A172 (cell line): ENCODE measurements around the gene GSE1. TPM values are rescaled to one million over a fixed set of nuclear protein-coding genes. Genes with fewer than 3 reads are reported as not detected.

Experiments used
- DNase-seq: peaks from one replicate; pipeline ENCODE4 v3.0.0-alpha.2; 2015; ENCODE audit warnings: low spot score
- total RNA-seq: library from RNA; depleted of rRNA; stranded (reverse); fragments of >200 nt; shearing (Covaris generic); gene quantifications from 2 replicates; pipeline ENCODE4 v1.2.3, GENCODE V29; 2014

GSE1 gene
- total RNA-seq, 1 experiment from 2014 or later, result 13.4 TPM

GRCh38 chr16:85616607-85617321 lies 3.6 kb downstream of the GSE1 start:
- no peak for DNase-seq

- no peak for DNase-seq
Observed at GRCh38 chr16:85617948-85618347, 4.8 kb downstream of the GSE1 start.

GRCh38 chr16:85618521-85618920 lies 5.4 kb downstream of the GSE1 start:
- DNase-seq, result no peak

GRCh38 chr16:85619101-85619891 lies 6.2 kb downstream of the GSE1 start:
- DNase-seq, result no peak

- DNase-seq, result no peak
Observed at GRCh38 chr16:85620374-85620773, 7.3 kb downstream of the GSE1 start.

GRCh38 chr16:85621698-85622428 lies 8.7 kb downstream of the GSE1 start:
- no peak for DNase-seq

- DNase-seq, result no peak
Observed at GRCh38 chr16:85622683-85623082, 9.6 kb downstream of the GSE1 start.

- no peak for DNase-seq
Observed at GRCh38 chr16:85623250-85623649, 10.1 kb downstream of the GSE1 start.

GRCh38 chr16:85623997-85624601 lies 11.0 kb downstream of the GSE1 start:
- DNase-seq, result no peak

GRCh38 chr16:85624646-85625045 lies 11.5 kb downstream of the GSE1 start:
- no peak for DNase-seq

- no peak for DNase-seq
Observed at GRCh38 chr16:85625053-85625452, 11.9 kb downstream of the GSE1 start.

- no peak for DNase-seq
Observed at GRCh38 chr16:85625485-85626117, 12.5 kb downstream of the GSE1 start.

GRCh38 chr16:85626191-85626981 lies 13.3 kb downstream of the GSE1 start:
- DNase-seq, result no peak

- DNase-seq, result no peak
Observed at GRCh38 chr16:85627089-85627488, 14.0 kb downstream of the GSE1 start.

- no peak for DNase-seq
Observed at GRCh38 chr16:85627526-85628264, 14.6 kb downstream of the GSE1 start.

- DNase-seq, result no peak
Observed at GRCh38 chr16:85628265-85628556, 15.1 kb downstream of the GSE1 start.

GRCh38 chr16:85628645-85629044 lies 15.5 kb downstream of the GSE1 start:
- no peak for DNase-seq

- no peak for DNase-seq
Observed at GRCh38 chr16:85629326-85629725, 16.2 kb downstream of the GSE1 start.

- no peak for DNase-seq
Observed at GRCh38 chr16:85629853-85630252, 16.7 kb downstream of the GSE1 start.

GRCh38 chr16:85631230-85631629 lies 18.1 kb downstream of the GSE1 start:
- no peak for DNase-seq
